ENCODE results near the gene NOG. TPM values are rescaled to one million over a fixed set of nuclear protein-coding genes. Genes with fewer than 3 reads are reported as not detected.
A peak's percentile ranks its signal among the peaks of the same experiment; 100 is the strongest.

NOG gene
- total RNA-seq, 4 donors from 2014 or later, result 0.37 to 0.82 (median 0.68) TPM

DNA sequence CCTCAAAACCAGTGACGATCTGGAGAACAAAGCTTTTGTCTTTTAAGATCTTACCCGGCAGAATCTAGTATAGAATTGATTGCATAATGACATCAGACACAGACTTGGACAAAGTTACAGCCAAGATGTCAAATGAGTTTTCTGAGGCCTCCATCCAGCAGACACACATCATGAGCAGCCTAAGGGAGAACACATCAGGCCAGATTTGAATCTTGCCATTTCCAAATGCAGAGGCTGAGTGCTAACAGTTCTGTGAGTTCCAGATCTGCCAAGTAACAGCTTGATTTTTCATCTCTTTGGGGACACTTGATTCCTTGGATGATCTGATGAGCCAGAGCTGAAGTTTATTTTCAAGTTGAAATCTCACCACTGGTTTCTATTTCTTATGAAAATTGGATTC, 21.0 kb downstream of the NOG start:
- ATAC-seq (ENCODE audit: low FRiP score), result no peak
- no peak for TF ChIP-seq CTCF (IDR thresholded peaks at IDR 0.05)

DNA sequence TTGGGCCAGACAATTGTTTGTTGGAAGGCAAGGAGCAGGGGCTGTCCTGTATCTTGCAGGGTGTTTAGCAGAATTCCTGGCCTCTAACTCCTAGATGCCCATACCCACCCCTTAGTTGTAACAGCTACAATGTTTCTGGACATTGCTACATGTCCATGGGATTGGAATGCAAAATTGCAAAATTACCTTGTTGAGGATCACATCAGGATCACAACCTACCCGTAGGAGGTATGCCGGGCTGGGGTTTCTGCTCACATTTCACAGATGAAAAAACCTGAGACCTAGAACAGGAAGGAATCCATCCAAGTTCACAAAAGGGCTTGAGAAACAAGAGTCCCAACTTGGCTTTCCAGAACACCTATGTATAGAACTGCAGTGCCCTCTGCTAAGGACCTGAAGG, 22.7 kb downstream of the NOG start:
- ATAC-seq (ENCODE audit: low FRiP score) (no peak), DNase-seq (ENCODE audit: low spot score) (no peak)
- TF ChIP-seq CTCF (IDR thresholded peaks at IDR 0.05), result no peak

More for the DNA sequence above, 21.0 kb downstream of the NOG start:
- no peak for DNase-seq (ENCODE audit: low spot score)

- ATAC-seq (ENCODE audit: low FRiP score) (no peak), DNase-seq (ENCODE audit: low spot score) (no peak)
- no peak for TF ChIP-seq CTCF (IDR thresholded peaks at IDR 0.05)
Measured at GRCh38 chr17:56623383-56623782, 29.9 kb downstream of the NOG start.

DNA sequence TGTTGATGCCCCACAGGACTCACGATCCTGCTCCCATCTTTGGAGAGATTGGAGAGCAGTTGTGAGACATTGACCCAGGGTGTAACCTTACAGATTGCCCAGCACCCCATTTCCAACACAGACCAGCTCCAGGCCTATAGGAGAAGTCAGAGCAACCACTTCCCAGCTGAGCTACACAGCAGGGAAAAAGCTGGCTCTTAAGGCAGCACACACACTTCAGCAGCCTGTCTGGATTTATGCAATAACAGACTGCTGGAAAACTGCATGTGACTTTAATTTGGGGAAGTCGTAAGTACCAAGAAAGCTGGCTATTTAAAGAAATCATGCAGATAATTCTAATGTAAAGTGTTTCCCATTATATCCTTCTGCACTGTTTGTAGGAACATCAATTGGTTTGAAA, 30.8 kb downstream of the NOG start:
- no peak for DNase-seq (ENCODE audit: low spot score)
- no peak for TF ChIP-seq CTCF (IDR thresholded peaks at IDR 0.05)
- no peak for ATAC-seq (ENCODE audit: low FRiP score)

DNA sequence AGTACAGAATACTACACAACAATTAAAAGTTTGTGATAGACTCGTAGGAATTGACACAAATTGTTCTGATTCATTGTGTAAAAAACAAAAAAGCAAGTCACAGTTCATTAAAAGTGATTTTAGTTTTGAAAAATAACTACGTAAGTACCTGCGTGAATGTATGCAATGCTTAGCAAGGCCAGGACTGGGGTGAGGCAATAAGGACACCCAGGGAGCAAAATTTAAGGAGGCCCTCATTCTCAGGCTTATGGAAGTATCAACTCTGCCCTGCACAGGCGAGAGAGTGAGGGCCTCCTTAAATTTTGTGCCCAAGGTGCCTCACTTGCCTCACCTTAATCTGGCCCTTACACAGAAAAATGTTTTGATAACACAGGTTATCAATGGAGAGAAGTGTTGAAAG, 31.4 kb downstream of the NOG start:
- no peak for ATAC-seq (ENCODE audit: low FRiP score)
- no peak for DNase-seq (ENCODE audit: low spot score)
- no peak for TF ChIP-seq CTCF (IDR thresholded peaks at IDR 0.05)

DNA sequence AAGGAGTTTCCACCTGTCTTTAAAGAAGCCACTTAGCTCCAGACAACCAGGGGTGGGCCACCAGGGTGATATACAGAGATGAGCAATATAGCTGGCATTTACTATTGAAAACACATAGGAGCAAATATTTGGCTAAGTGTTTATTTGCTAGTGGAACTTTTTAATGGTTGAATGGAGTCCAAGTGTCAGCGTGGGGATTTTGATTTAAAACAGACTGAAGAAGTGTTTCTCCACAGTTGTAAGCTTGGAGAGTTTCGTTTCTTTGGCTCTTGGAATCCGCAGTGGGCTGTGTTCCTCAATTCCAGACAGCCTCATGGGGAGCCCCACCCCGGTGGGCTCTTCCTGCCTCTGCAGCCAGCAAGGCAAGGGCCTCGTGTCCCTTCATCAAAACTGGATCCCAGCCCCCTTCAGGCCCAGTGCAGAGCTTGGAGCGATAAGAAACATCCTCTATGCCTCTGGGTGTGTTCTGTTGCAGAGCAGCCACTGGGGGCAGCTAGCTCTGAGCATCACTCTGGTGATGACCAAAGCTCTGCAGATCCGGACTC, 36.1 kb downstream of the NOG start:
- DNase-seq (ENCODE audit: low spot score) (no peak), ATAC-seq (ENCODE audit: low FRiP score) (peak; percentile 57)
- no peak for TF ChIP-seq CTCF (IDR thresholded peaks at IDR 0.05)

DNA sequence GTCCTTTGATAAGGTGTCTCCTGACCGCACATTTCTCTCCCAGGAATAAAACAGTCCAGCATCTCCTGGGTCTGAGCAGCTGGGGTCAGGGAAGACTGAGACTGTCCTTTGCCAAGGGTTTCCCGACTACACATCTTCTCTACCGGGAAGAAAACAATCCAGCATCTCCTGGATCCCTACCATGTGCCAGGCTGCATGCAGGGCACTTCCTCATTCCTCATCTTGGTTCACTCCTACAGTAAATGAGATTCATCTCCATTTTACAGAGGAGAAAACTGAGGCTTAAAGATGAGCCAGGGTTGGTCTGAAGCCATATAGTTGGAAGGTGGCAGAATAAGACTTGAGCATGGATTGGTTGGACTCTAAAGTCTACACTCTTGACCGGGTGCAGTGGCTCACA, 36.7 kb downstream of the NOG start:
- DNase-seq (ENCODE audit: low spot score) (no peak), ATAC-seq (ENCODE audit: low FRiP score) (no peak)
- no peak for TF ChIP-seq CTCF (IDR thresholded peaks at IDR 0.05)

All from omental fat pad (tissue), 4 donors.